ENCODE results near the gene MANEAL. TPM values are rescaled to one million over a fixed set of nuclear protein-coding genes. Genes with fewer than 3 reads are reported as not detected.

MANEAL gene
- total RNA-seq, 5 donors from 2014 or later (not counting 1 experiment from before 2014, with no cell fraction given), result 1.0 to 4.4 (median 2.8) TPM

GRCh38 chr1:37778654-37779053 is 15.0 kb upstream of the MANEAL start:
- no peak overlapping the region for H3K27ac ChIP-seq (ENCODE audit: low read length)
- H3K4me3 ChIP-seq (ENCODE audit: control insufficient read depth in 1 of 2, extremely low read depth in 1 of 2, low read length in 1 of 2), result no peak overlapping the region
- ATAC-seq (replicated peaks in 1 of 4), result no peak
- 91% methylated on average over 3 of the region's 3 CpGs for WGBS (ENCODE audit: insufficient coverage)
- Mint-ChIP-seq H3K4me3 (no peak overlapping the region), H3K27me3 (peaks cover 10 to 13% of the 10 kb centered on the region in 2 donors), H3K27ac (no peak overlapping the region), H3K9me3 (no peaks in the 10 kb centered on the region), H3K36me3 (no peaks in the 10 kb centered on the region), H3K4me1 (peaks cover 0 to 3% (median 3%) of the 10 kb centered on the region in 3 donors)
- DNase-seq, result no peak
- H3K4me1 ChIP-seq (ENCODE audit: control insufficient read depth in 1 of 2, extremely low read depth in 1 of 2, insufficient read depth in 2 of 2, low read length in 2 of 2), result no peaks in the 10 kb centered on the region
- no peaks in the 10 kb centered on the region for H3K36me3 ChIP-seq (ENCODE audit: control insufficient read depth in 2 of 2, extremely low read depth in 1 of 2, insufficient read depth in 1 of 2, low read length in 1 of 2)
- POLR2A ChIA-PET, result no interaction called here
- H3K9me3 ChIP-seq, result no peaks in the 10 kb centered on the region
- CTCF ChIA-PET, result no interaction called here
- H3K27me3 ChIP-seq (replicated peaks in 1 of 2; ENCODE audit: control insufficient read depth in 2 of 2, extremely low read depth in 1 of 2, insufficient read depth in 2 of 2, low read length in 1 of 2), result peaks cover 0 to 15% of the 10 kb centered on the region in 2 experiments

- H3K27ac ChIP-seq (ENCODE audit: low read length), result no peak overlapping the region
- Mint-ChIP-seq H3K36me3 (no peaks in the 10 kb centered on the region), H3K27me3 (peaks cover 19 to 27% of the 10 kb centered on the region in 2 donors), H3K9me3 (no peaks in the 10 kb centered on the region), H3K27ac (no peak overlapping the region), H3K4me1 (no peaks in the 10 kb centered on the region), H3K4me3 (no peak overlapping the region)
- DNase-seq (no peak), ATAC-seq (replicated peaks in 1 of 4) (no peak)
- no peaks in the 10 kb centered on the region for H3K36me3 ChIP-seq (ENCODE audit: control insufficient read depth in 2 of 2, extremely low read depth in 1 of 2, insufficient read depth in 1 of 2, low read length in 1 of 2)
- H3K27me3 ChIP-seq (replicated peaks in 1 of 2; ENCODE audit: control insufficient read depth in 2 of 2, extremely low read depth in 1 of 2, insufficient read depth in 2 of 2, low read length in 1 of 2), result peaks cover 0 to 15% of the 10 kb centered on the region in 2 experiments
- H3K4me3 ChIP-seq (ENCODE audit: control insufficient read depth in 1 of 2, extremely low read depth in 1 of 2, low read length in 1 of 2), result no peak overlapping the region
- WGBS (ENCODE audit: insufficient coverage), result 77% methylated on average over 11 of the region's 17 CpGs
- ChIA-PET POLR2A (no interaction called here), CTCF (no interaction called here)
- no peaks in the 10 kb centered on the region for H3K4me1 ChIP-seq (ENCODE audit: control insufficient read depth in 1 of 2, extremely low read depth in 1 of 2, insufficient read depth in 2 of 2, low read length in 2 of 2)
- no peaks in the 10 kb centered on the region for H3K9me3 ChIP-seq
These were observed 11.2 kb upstream of the MANEAL start for GRCh38 chr1:37782491-37782890.

- peaks cover 27 to 47% of the 10 kb centered on the region in 2 donors for H3K27me3 Mint-ChIP-seq
- H3K36me3 Mint-ChIP-seq, result peaks cover 1% of the 10 kb centered on the region
- Histone ChIP-seq H3K9me3 (no peaks in the 10 kb centered on the region), H3K27me3 (replicated peaks in 1 of 2; ENCODE audit: control insufficient read depth in 2 of 2, extremely low read depth in 1 of 2, insufficient read depth in 2 of 2, low read length in 1 of 2) (peaks cover 10 to 32% of the 10 kb centered on the region in 2 experiments), H3K4me3 (ENCODE audit: control insufficient read depth in 1 of 2, extremely low read depth in 1 of 2, low read length in 1 of 2) (peak overlapping the region in 1 of 2 donors; percentile 41), H3K27ac (ENCODE audit: low read length) (no peak overlapping the region), H3K4me1 (ENCODE audit: control insufficient read depth in 1 of 2, extremely low read depth in 1 of 2, insufficient read depth in 2 of 2, low read length in 2 of 2) (peaks cover 2 to 22% of the 10 kb centered on the region in 2 experiments), H3K36me3 (ENCODE audit: control insufficient read depth in 2 of 2, extremely low read depth in 1 of 2, insufficient read depth in 1 of 2, low read length in 1 of 2) (no peaks in the 10 kb centered on the region)
- H3K27ac Mint-ChIP-seq, result no peak overlapping the region
- peak overlapping the region; percentile 56 to 77 (median 61) for H3K4me3 Mint-ChIP-seq
- ChIA-PET POLR2A (no interaction called here), CTCF (no interaction called here)
- peaks cover 11 to 25% (median 14%) of the 10 kb centered on the region in 3 donors for H3K4me1 Mint-ChIP-seq
- no peak for ATAC-seq (replicated peaks in 1 of 4)
- H3K9me3 Mint-ChIP-seq, result no peaks in the 10 kb centered on the region
- WGBS (ENCODE audit: insufficient coverage), result 50% methylated on average over 27 of the region's 36 CpGs
- DNase-seq, result no peak
These were observed 532 bp upstream of the MANEAL start for GRCh38 chr1:37792943-37793686.

GRCh38 chr1:37794372-37795339 is 1.0 kb downstream of the MANEAL start:
- Mint-ChIP-seq H3K9me3 (no peaks in the 10 kb centered on the region), H3K36me3 (peaks cover 12% of the 10 kb centered on the region), H3K27me3 (peaks cover 22 to 42% of the 10 kb centered on the region in 2 donors), H3K4me3 (peak overlapping the region; percentile 68 to 77 (median 73)), H3K4me1 (peaks cover 11 to 25% (median 14%) of the 10 kb centered on the region in 3 donors), H3K27ac (peak overlapping the region in 1 of 2 donors; percentile 63)
- ChIA-PET POLR2A (interaction anchor here in 1 of 2 donors (0.6 kb wide), 1 partner anchor 1578 kb away, joined by 7 read pairs; no protein-coding TSS in a partner anchor), CTCF (no interaction called here)
- H3K36me3 ChIP-seq (ENCODE audit: control insufficient read depth in 2 of 2, extremely low read depth in 1 of 2, insufficient read depth in 1 of 2, low read length in 1 of 2), result peaks cover 0 to 2% of the 10 kb centered on the region in 2 donors
- 10% methylated on average over 52 of the region's 59 CpGs for WGBS (ENCODE audit: insufficient coverage)
- no peak overlapping the region for H3K27ac ChIP-seq (ENCODE audit: low read length)
- H3K27me3 ChIP-seq (replicated peaks in 1 of 2; ENCODE audit: control insufficient read depth in 2 of 2, extremely low read depth in 1 of 2, insufficient read depth in 2 of 2, low read length in 1 of 2), result peaks cover 10 to 32% of the 10 kb centered on the region in 2 experiments
- DNase-seq (no peak), ATAC-seq (replicated peaks in 1 of 4) (peak in 3 of 4 experiments; percentile 28 to 45 (median 42))
- H3K9me3 ChIP-seq, result no peaks in the 10 kb centered on the region
- peak overlapping the region in 1 of 2 donors; percentile 26 for H3K4me3 ChIP-seq (ENCODE audit: control insufficient read depth in 1 of 2, extremely low read depth in 1 of 2, low read length in 1 of 2)
- H3K4me1 ChIP-seq (ENCODE audit: control insufficient read depth in 1 of 2, extremely low read depth in 1 of 2, insufficient read depth in 2 of 2, low read length in 2 of 2), result peaks cover 2 to 22% of the 10 kb centered on the region in 2 experiments

- Histone ChIP-seq H3K4me3 (ENCODE audit: control insufficient read depth in 1 of 2, extremely low read depth in 1 of 2, low read length in 1 of 2) (no peak overlapping the region), H3K36me3 (ENCODE audit: control insufficient read depth in 2 of 2, extremely low read depth in 1 of 2, insufficient read depth in 1 of 2, low read length in 1 of 2) (peaks cover 0 to 11% of the 10 kb centered on the region in 2 donors), H3K27ac (ENCODE audit: low read length) (no peak overlapping the region), H3K4me1 (ENCODE audit: control insufficient read depth in 1 of 2, extremely low read depth in 1 of 2, insufficient read depth in 2 of 2, low read length in 2 of 2) (peaks cover 2 to 22% of the 10 kb centered on the region in 2 experiments), H3K9me3 (no peaks in the 10 kb centered on the region), H3K27me3 (replicated peaks in 1 of 2; ENCODE audit: control insufficient read depth in 2 of 2, extremely low read depth in 1 of 2, insufficient read depth in 2 of 2, low read length in 1 of 2) (peaks cover 10 to 32% of the 10 kb centered on the region in 2 experiments)
- ChIA-PET CTCF (no interaction called here), POLR2A (interaction anchor here in 1 of 2 donors (0.6 kb wide), 1 partner anchor 1579 kb away, joined by 7 read pairs; no protein-coding TSS in a partner anchor)
- Mint-ChIP-seq H3K36me3 (peaks cover 19% of the 10 kb centered on the region), H3K27ac (no peak overlapping the region), H3K9me3 (no peaks in the 10 kb centered on the region), H3K27me3 (peaks cover 22 to 35% of the 10 kb centered on the region in 2 donors), H3K4me3 (peak overlapping the region; percentile 68 to 77 (median 73)), H3K4me1 (peaks cover 11 to 25% (median 14%) of the 10 kb centered on the region in 3 donors)
- ATAC-seq (replicated peaks in 1 of 4), result peak in 2 of 4 experiments; percentile 38 to 47
- 44% methylated on average over 18 of the region's 22 CpGs for WGBS (ENCODE audit: insufficient coverage)
- peak in 27 of 35 experiments; percentile 10 to 57 (median 25) for DNase-seq
These were observed 1.9 kb downstream of the MANEAL start for GRCh38 chr1:37795340-37796125.
